ENCODE data around the gene NOX3. TPM values are rescaled to one million over a fixed set of nuclear protein-coding genes. Genes with fewer than 3 reads are reported as not detected.

Gene NOX3
- total and polyA plus RNA-seq, 2 of the 8 experiments (the other 6 are each of a cell fraction or from before 2014, with no cell fraction given): not detected

- no peak for TF ChIP-seq CHD7 (IDR thresholded peaks at IDR 0.05; ENCODE audit: insufficient replicate concordance, low read length)
- TF ChIP-seq HDAC6 (IDR thresholded peaks at IDR 0.05; ENCODE audit: low read depth, low read length): no peak
- no peak for TF ChIP-seq CTCF (IDR thresholded peaks at IDR 0.05; ENCODE audit: control extremely low read depth in 1 of 3, insufficient read depth in 1 of 3, low read depth in 1 of 3, low read length in 3 of 3)
- TF ChIP-seq RFX5 (IDR thresholded peaks at IDR 0.05; ENCODE audit: borderline replicate concordance, low read depth, low read length): no peak
- TF ChIP-seq GTF2F1 (IDR thresholded peaks at IDR 0.05; ENCODE audit: borderline replicate concordance, low read depth, low read length): no peak
- no peak for TF ChIP-seq SIX5 (IDR thresholded peaks at IDR 0.05; ENCODE audit: low read depth, low read length)
- no peak for TF ChIP-seq TAF1 (IDR thresholded peaks at IDR 0.05; ENCODE audit: low read depth, low read length)
Measured at GRCh38 chr6:155400654-155400965, 55.0 kb downstream of the NOX3 start (continued).
